ENCODE results near the gene KIF27.

- TF ChIP-seq CTCF (IDR thresholded peaks at IDR 0.05) (no peak), POLR2A (IDR thresholded peaks at IDR 0.05) (no peak)
Measured at GRCh38 chr9:83956436-83957247, 35.4 kb upstream of the KIF27 start.

Measured in tibial nerve (tissue), 3 donors.